Ovary (tissue), 1 donor: Measurements from ENCODE around the gene KIAA0825.

ENCODE experiments used
- EP300 ChIP-seq: sonication (generic); formaldehyde crosslinking; IDR thresholded peaks from one replicate; pipeline ENCODE4 v1.6.1; 2017; ENCODE audit warnings: antibody characterized with exemption
- POLR2A ChIP-seq: fragments of 450-650 bp; IDR thresholded peaks from one replicate; pipeline ENCODE4 v1.6.1; 2017; ENCODE audit warnings: antibody characterized with exemption, mild to moderate bottlenecking, moderate library complexity

GRCh38 chr5:94250985-94251384 is 367.4 kb downstream of the KIAA0825 start:
- TF ChIP-seq POLR2A (no peak), EP300 (no peak)
